GM12878 (cell line): Measurements from ENCODE around the gene EFCC1. TPM values are rescaled to one million over a fixed set of nuclear protein-coding genes. Genes with fewer than 3 reads are reported as not detected.

Experiments used
- ATAC-seq: fragments of 200-7000 bp; cut with Tn5 transposase; 3 replicates; pipeline ENCODE4 v1.9.1; 2020; ENCODE audit warnings: mild to moderate bottlenecking, moderate library complexity
- BruUV-seq: library from RNA; stranded (reverse); fragments of 400-500 nt; replicated peaks from 2 replicates; lab custom pipeline; 2021; lab: Mats Ljungman, UMichigan
- CTCF ChIA-PET: fragments of 300-600 bp; sonication (Branson Sonifier 250); formaldehyde crosslinking; extraction: SDS; loops from one replicate; lab custom pipeline; 2021; ENCODE audit warnings: inconsistent platforms; lab: Yijun Ruan, JAX
- POLR2A ChIA-PET: fragments of 350-600 bp; formaldehyde crosslinking; extraction: SDS; loops from one replicate; lab custom pipeline; 2021; ENCODE audit warnings: inconsistent platforms; lab: Charles Lee
- RAD21 ChIA-PET: fragments of 300-600 bp; sonication (Branson Sonifier 250); formaldehyde crosslinking; loops from one replicate; lab custom pipeline; 2023; ENCODE audit warnings: antibody characterized with exemption; ENCODE audit not compliant: unreplicated experiment; lab: Charles Lee
- SMC1A ChIA-PET: fragments of 300-600 bp; sonication (Branson Sonifier 250); formaldehyde crosslinking; loops from one replicate; lab custom pipeline; 2023; ENCODE audit not compliant: unreplicated experiment, uncharacterized antibody; lab: Charles Lee
- DNase-seq: peaks from one replicate; pipeline ENCODE4 v3.0.0-alpha.2; 2011; ENCODE audit warnings: low read depth, low spot score
- FAIRE-seq: peaks from 3 replicates; lab custom pipeline; 2011; peaks lifted over from hg19 to GRCh38; lab: Jason Lieb, UNC
- H2AFZ ChIP-seq: 2 replicates; pipeline ENCODE4 v1.6.0; 2011; ENCODE audit warnings: low read depth, low read length, control low read depth; ENCODE audit not compliant: control insufficient read depth
- H3K27ac ChIP-seq: 2 replicates; pipeline ENCODE4 v1.5.1; 2011; ENCODE audit warnings: control low read depth; ENCODE audit not compliant: control insufficient read depth, insufficient read depth
- H3K27me3 ChIP-seq, 2 experiments: replicated peaks in 1 of 2; 2 replicates each; pipeline versions ENCODE4 v1.6.0 to v1.6.1; 2011; ENCODE audit warnings: low read length in 1 of 2; ENCODE audit not compliant: control insufficient read depth in 2 of 2, insufficient read depth in 2 of 2
- H3K36me3 ChIP-seq, 2 experiments: 2 replicates each; pipeline ENCODE4 v1.5.1; 2011; ENCODE audit warnings: low read length in 1 of 2; ENCODE audit not compliant: control insufficient read depth in 2 of 2, insufficient read depth in 2 of 2
- H3K4me1 ChIP-seq: 2 replicates; pipeline ENCODE4 v1.6.1; 2011; ENCODE audit warnings: mild to moderate bottlenecking, low read length, moderate library complexity, mixed read lengths; ENCODE audit not compliant: control insufficient read depth, insufficient read depth
- H3K4me2 ChIP-seq: 2 replicates; pipeline ENCODE4 v1.6.0; 2011; ENCODE audit warnings: control low read depth; ENCODE audit not compliant: control insufficient read depth, insufficient read depth
- H3K4me3 ChIP-seq: fragments of 200-600 bp; sonication (generic); 2 replicates; pipeline ENCODE4 v1.5.1; 2016
- H3K79me2 ChIP-seq: 2 replicates; pipeline ENCODE4 v1.6.0; 2011; ENCODE audit warnings: low read length; ENCODE audit not compliant: control insufficient read depth, insufficient read depth
- H3K9ac ChIP-seq: 2 replicates; pipeline ENCODE4 v1.8.0; 2011; ENCODE audit warnings: low read length, control low read depth, mixed read lengths; ENCODE audit not compliant: control insufficient read depth, insufficient read depth
- H3K9me3 ChIP-seq: replicated peaks from 3 replicates; pipeline ENCODE4 v1.5.1; 2011; ENCODE audit warnings: mild to moderate bottlenecking, low read length; ENCODE audit not compliant: control insufficient read depth, insufficient read depth
- H4K20me1 ChIP-seq: 2 replicates; pipeline ENCODE4 v1.6.0; 2011; ENCODE audit not compliant: control insufficient read depth, insufficient read depth
- MTA2 ChIP-seq: fragments of 450-650 bp; IDR thresholded peaks from 2 replicates; pipeline ENCODE4 v1.6.1; 2016; ENCODE audit warnings: low read depth, mild to moderate bottlenecking, moderate library complexity
- RAD21 ChIP-seq: IDR thresholded peaks from 2 replicates; pipeline ENCODE4 v1.6.1; 2011; ENCODE audit warnings: mild to moderate bottlenecking, low read depth, low read length, moderate library complexity; ENCODE audit not compliant: insufficient read depth
- RCOR1 ChIP-seq: conservative IDR thresholded peaks from 2 replicates; pipeline ENCODE4 v1.6.1; 2012; ENCODE audit warnings: low read depth, low read length, improper control_type of control experiment
- YY1 ChIP-seq: IDR thresholded peaks from 2 replicates; pipeline ENCODE4 v1.6.1; 2011; ENCODE audit warnings: low read depth, mild to moderate bottlenecking, low read length
- WGBS: methylation state at CpG from one replicate; pipeline ENCODE4 v1.1.6; 2016; ENCODE audit warnings: low lambda C conversion rate; ENCODE audit not compliant: insufficient replicate concordance, insufficient coverage; ENCODE audit errors: missing lambda C conversion rate; 5-methylcytosine and 5-hydroxymethylcytosine counted together
- in situ Hi-C: fragments of 300-500 bp; cut with MboI; formaldehyde crosslinking; loops from 9 replicates; pipeline ENCODE4 v1.14.3; 2018; ENCODE audit warnings: mixed read lengths
- intact Hi-C: fragments of 100-400 bp; cut with micrococcal nuclease; formaldehyde crosslinking; loops from one replicate; pipeline ENCODE4 v1.14.2; 2022; ENCODE audit not compliant: unreplicated experiment
- polyA plus RNA-seq, 11 experiments: library from polyadenylated mRNA; depleted of rRNA in 4 of 11; unstranded in 6 of 11; stranded (reverse) in 5 of 11; fragments of >200 nt; fragmentation: Nextera tagmentation in 4 of 11; fragmentation: Illumina TruSeq in 1 of 11; extraction: Ambion mirVana in 4 of 11; extraction: Trizol in 1 of 11; gene quantifications; 1 replicate in 1 of 11; 2 replicates in 10 of 11; pipeline versions ENCODE4 v1.2.1 to v1.2.3, GENCODE V29; 2011 to 2016; ENCODE audit warnings: inconsistent platforms in 2 of 11, missing spikeins in 2 of 11, low read depth in 1 of 11
- total RNA-seq, 4 experiments: library from RNA; depleted of rRNA in 3 of 4; stranded (reverse); fragments of >200 nt in 3 of 4; fragmentation: Illumina TruSeq in 1 of 4; extraction: Trizol in 1 of 4; gene quantifications; 2 replicates each; pipeline versions ENCODE4 v1.2.1 to v1.2.3, GENCODE V29; 2013 to 2021
- TF ChIP-seq, protein P1 (sequence below): fragments of 450-650 bp; IDR thresholded peaks from 2 replicates; pipeline ENCODE4 v1.6.1; 2017; ENCODE audit warnings: mild to moderate bottlenecking, moderate library complexity
- TF ChIP-seq, protein P2 (sequence below): fragments of 450-650 bp; formaldehyde crosslinking; IDR thresholded peaks from 2 replicates; pipeline ENCODE4 v1.5.0; 2022; ENCODE audit warnings: mild to moderate bottlenecking, missing genetic modification characterization

The EFCC1 gene
- total and polyA plus RNA-seq, 10 of the 15 experiments (the other 5 are each of a cell fraction or from before 2014, with no cell fraction given), result not detected

DNA sequence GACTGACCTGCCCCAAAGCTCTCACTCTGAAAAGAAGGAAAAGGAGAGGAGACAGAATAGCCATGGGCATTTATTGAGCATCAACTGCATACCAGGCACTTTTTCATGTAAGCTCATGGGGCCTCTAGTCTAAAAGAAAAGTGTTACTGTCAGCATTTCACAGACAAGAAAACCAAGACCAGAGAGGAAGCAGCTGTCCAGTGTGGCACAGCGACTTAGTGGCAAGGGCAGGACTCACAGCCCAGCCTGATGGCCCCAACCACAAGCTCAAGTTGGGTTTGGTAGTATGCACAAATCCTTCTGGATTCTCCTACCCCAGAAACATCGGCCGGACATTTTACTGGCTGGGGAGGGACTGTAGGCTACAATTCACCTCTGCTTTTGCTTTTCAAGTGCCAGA is 5.8 kb downstream of the EFCC1 start:
- Histone ChIP-seq H3K4me2 (no peak overlapping the region), H3K36me3 (no peaks in the 10 kb centered on the region), H3K79me2 (no peaks in the 10 kb centered on the region), H2AFZ (no peak overlapping the region), H3K27ac (no peak overlapping the region), H3K9me3 (no peaks in the 10 kb centered on the region), H4K20me1 (no peaks in the 10 kb centered on the region), H3K27me3 (peaks cover 4 to 5% of the 10 kb centered on the region in 2 experiments), H3K4me3 (no peak overlapping the region), H3K9ac (no peak overlapping the region), H3K4me1 (no peaks in the 10 kb centered on the region)
- ATAC-seq, result no peak
- POLR2A ChIA-PET, result no interaction called here
- in situ Hi-C loops (no loop called here), intact Hi-C loops (no loop called here)
- TF ChIP-seq, protein P1, sequence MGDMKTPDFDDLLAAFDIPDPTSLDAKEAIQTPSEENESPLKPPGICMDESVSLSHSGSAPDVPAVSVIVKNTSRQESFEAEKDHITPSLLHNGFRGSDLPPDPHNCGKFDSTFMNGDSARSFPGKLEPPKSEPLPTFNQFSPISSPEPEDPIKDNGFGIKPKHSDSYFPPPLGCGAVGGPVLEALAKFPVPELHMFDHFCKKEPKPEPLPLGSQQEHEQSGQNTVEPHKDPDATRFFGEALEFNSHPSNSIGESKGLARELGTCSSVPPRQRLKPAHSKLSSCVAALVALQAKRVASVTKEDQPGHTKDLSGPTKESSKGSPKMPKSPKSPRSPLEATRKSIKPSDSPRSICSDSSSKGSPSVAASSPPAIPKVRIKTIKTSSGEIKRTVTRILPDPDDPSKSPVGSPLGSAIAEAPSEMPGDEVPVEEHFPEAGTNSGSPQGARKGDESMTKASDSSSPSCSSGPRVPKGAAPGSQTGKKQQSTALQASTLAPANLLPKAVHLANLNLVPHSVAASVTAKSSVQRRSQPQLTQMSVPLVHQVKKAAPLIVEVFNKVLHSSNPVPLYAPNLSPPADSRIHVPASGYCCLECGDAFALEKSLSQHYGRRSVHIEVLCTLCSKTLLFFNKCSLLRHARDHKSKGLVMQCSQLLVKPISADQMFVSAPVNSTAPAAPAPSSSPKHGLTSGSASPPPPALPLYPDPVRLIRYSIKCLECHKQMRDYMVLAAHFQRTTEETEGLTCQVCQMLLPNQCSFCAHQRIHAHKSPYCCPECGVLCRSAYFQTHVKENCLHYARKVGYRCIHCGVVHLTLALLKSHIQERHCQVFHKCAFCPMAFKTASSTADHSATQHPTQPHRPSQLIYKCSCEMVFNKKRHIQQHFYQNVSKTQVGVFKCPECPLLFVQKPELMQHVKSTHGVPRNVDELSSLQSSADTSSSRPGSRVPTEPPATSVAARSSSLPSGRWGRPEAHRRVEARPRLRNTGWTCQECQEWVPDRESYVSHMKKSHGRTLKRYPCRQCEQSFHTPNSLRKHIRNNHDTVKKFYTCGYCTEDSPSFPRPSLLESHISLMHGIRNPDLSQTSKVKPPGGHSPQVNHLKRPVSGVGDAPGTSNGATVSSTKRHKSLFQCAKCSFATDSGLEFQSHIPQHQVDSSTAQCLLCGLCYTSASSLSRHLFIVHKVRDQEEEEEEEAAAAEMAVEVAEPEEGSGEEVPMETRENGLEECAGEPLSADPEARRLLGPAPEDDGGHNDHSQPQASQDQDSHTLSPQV, result no peak
- TF ChIP-seq RAD21 (no peak), YY1 (no peak), MTA2 (no peak), RCOR1 (no peak)
- TF ChIP-seq, protein P2, sequence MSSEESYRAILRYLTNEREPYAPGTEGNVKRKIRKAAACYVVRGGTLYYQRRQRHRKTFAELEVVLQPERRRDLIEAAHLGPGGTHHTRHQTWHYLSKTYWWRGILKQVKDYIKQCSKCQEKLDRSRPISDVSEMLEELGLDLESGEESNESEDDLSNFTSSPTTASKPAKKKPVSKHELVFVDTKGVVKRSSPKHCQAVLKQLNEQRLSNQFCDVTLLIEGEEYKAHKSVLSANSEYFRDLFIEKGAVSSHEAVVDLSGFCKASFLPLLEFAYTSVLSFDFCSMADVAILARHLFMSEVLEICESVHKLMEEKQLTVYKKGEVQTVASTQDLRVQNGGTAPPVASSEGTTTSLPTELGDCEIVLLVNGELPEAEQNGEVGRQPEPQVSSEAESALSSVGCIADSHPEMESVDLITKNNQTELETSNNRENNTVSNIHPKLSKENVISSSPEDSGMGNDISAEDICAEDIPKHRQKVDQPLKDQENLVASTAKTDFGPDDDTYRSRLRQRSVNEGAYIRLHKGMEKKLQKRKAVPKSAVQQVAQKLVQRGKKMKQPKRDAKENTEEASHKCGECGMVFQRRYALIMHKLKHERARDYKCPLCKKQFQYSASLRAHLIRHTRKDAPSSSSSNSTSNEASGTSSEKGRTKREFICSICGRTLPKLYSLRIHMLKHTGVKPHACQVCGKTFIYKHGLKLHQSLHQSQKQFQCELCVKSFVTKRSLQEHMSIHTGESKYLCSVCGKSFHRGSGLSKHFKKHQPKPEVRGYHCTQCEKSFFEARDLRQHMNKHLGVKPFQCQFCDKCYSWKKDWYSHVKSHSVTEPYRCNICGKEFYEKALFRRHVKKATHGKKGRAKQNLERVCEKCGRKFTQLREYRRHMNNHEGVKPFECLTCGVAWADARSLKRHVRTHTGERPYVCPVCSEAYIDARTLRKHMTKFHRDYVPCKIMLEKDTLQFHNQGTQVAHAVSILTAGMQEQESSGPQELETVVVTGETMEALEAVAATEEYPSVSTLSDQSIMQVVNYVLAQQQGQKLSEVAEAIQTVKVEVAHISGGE, result no peak
- FAIRE-seq, result no peak
- RAD21 ChIA-PET, result no interaction called here
- BruUV-seq, result no TSS peak
- DNase-seq, result no peak
- 58% methylated on average over 3 of the region's 3 CpGs for WGBS
- SMC1A ChIA-PET, result interaction anchor here (1.2 kb wide), 1 partner anchor 19 kb away, joined by 3 read pairs; no protein-coding TSS in a partner anchor
- CTCF ChIA-PET, result interaction anchor here (1.3 to 1.6 kb wide), 2 partner anchors 9 to 14 kb away, joined by 3 to 8 read pairs; no protein-coding TSS in a partner anchor
